HPDE6-E6E7 (cell line): ENCODE data around the gene TPPP2.

ENCODE experiments used
- DNase-seq: peaks from one replicate; pipeline ENCODE4 v3.0.0; 2011; ENCODE audit warnings: missing footprints; ENCODE audit errors: extremely low spot score

TPPP2 gene

GRCh38 chr14:21077672-21078071 lies 47.7 kb downstream of the TPPP2 start:
- no peak for DNase-seq

GRCh38 chr14:21078287-21078686 lies 48.3 kb downstream of the TPPP2 start:
- no peak for DNase-seq

DNA sequence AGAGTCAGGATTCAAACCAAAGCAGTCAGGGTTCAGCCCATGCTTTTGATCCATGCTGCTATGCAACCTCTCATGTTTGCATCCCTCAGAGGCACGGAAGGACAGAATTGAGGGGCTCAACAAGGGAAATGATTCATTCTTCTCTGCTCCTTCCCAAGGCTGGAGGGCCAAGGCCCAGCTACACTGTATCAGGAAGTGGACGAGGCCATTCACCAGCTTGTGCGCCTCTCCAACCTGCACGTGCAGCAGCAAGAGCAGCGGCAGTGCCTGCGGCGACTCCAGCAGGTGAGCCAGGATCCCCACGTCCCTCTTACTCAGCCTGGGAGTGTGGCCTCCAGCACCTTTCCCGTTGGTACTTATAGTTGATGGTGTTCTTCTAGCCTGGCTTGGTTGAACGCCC lies 48.7 kb downstream of the TPPP2 start:
- DNase-seq = no peak

GRCh38 chr14:21081521-21082142 lies 51.6 kb downstream of the TPPP2 start:
- no peak for DNase-seq
